ENCODE data around the gene PYY. TPM values are rescaled to one million over a fixed set of nuclear protein-coding genes. Genes with fewer than 3 reads are reported as not detected.

Gene PYY
- total and polyA plus RNA-seq, 5 donors: not detected

GRCh38 chr17:43913584-43913983 lies 40.2 kb downstream of the PYY start:
- Histone ChIP-seq H3K27me3 (ENCODE audit: control insufficient read depth, insufficient read depth) (no peaks in the 10 kb centered on the region), H3K4me1 (ENCODE audit: control insufficient read depth, insufficient read depth, low read length) (no peaks in the 10 kb centered on the region), H3K9me3 (ENCODE audit: control insufficient read depth, low read length) (no peaks in the 10 kb centered on the region), H3K4me3 (ENCODE audit: low read length) (no peak overlapping the region), H3K27ac (ENCODE audit: low read length) (no peak overlapping the region)
- intact Hi-C loops (cut with DNase I): no loop called here
- WGBS: 80% methylated on average over 6 of the region's 6 CpGs
- ATAC-seq: no peak
- DNase-seq: no peak

DNA sequence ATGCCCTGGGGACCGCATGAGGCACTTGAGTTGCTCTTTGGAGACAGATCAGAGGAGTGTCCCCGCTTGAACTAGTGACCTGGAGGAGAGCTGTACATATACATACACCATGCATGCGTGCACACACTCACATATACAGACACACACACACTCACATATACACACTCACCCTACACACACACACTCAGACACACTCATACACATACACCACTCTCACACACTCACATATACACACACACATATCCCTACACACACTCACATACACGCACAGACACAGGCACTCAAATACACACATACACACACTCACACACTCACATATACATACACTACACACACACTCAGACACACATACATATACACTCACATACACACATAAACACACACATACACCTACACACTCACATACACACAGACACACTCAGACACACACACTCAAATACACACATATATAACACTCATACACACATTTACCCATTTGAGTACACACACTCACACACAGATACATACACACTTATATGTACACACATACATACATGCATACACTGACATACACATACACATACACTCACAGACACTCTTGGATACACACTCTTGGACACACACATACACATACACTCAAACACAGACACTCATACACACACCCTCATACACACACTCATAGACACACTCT lies 41.0 kb downstream of the PYY start:
- no peak for DNase-seq
- Histone ChIP-seq H3K27me3 (ENCODE audit: control insufficient read depth, insufficient read depth) (no peaks in the 10 kb centered on the region), H3K4me1 (ENCODE audit: control insufficient read depth, insufficient read depth, low read length) (no peaks in the 10 kb centered on the region), H3K27ac (ENCODE audit: low read length) (no peak overlapping the region), H3K4me3 (ENCODE audit: low read length) (no peak overlapping the region), H3K9me3 (ENCODE audit: control insufficient read depth, low read length) (no peaks in the 10 kb centered on the region)
- no peak for ATAC-seq
- WGBS: 55% methylated on average over 4 of the region's 4 CpGs
- intact Hi-C loops (cut with DNase I): no loop called here

GRCh38 chr17:43911904-43912303 lies 41.8 kb downstream of the PYY start:
- Histone ChIP-seq H3K27me3 (ENCODE audit: control insufficient read depth, insufficient read depth) (no peaks in the 10 kb centered on the region), H3K4me3 (ENCODE audit: low read length) (no peak overlapping the region), H3K27ac (ENCODE audit: low read length) (no peak overlapping the region), H3K9me3 (ENCODE audit: control insufficient read depth, low read length) (no peaks in the 10 kb centered on the region), H3K4me1 (ENCODE audit: control insufficient read depth, insufficient read depth, low read length) (no peaks in the 10 kb centered on the region)
- 38% methylated on average over 8 of the region's 8 CpGs for WGBS
- DNase-seq: peak; percentile 55 to 88 (median 82)
- intact Hi-C loops (cut with DNase I): no loop called here
- ATAC-seq: peak; percentile 34 to 58

GRCh38 chr17:43909537-43910231 lies 44.1 kb downstream of the PYY start:
- ATAC-seq (no peak), DNase-seq (no peak)
- H3K27ac ChIP-seq (ENCODE audit: low read length): no peak overlapping the region
- H3K4me1 ChIP-seq (ENCODE audit: control insufficient read depth, insufficient read depth, low read length): peaks cover 5% of the 10 kb centered on the region
- intact Hi-C loops (cut with DNase I): no loop called here
- H3K27me3 ChIP-seq (ENCODE audit: control insufficient read depth, insufficient read depth): no peaks in the 10 kb centered on the region
- no peaks in the 10 kb centered on the region for H3K9me3 ChIP-seq (ENCODE audit: control insufficient read depth, low read length)
- WGBS: 58% methylated on average over 7 of the region's 7 CpGs
- no peak overlapping the region for H3K4me3 ChIP-seq (ENCODE audit: low read length)

DNA sequence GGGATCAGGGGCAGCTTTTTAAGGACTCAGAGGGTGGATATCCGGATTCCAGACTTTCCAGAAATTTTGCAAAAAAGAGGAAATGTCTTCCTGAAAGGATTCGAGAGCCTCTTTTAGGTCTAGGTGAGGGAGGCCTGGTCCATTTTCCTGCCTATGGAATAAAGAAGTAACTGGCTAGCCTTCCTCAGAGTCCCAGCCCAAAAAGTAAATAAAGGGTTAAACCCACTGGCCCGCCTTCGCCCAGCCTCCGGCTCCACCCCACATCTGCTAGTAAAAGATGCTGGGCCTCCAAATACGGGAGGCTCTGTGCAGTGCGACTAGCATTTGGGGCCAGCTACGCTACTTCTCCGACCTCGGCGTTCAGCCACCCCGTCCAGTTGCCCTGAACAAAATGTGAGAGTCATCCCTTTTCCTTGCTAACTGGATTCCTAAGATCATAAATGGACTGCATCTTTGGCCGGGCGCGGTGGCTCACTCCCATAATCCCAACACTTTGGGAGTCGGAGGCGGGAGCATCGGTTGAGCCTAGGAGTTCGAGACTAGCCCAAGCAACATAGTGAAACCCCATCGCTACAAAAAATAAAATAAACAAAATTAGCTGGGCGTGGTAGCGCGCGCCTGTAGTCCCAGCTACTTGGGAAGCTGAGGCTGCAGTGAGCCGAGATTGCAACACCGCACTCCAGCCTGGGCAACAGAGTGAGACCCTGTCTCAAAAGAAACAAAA lies 45.6 kb downstream of the PYY start:
- Histone ChIP-seq H3K27me3 (ENCODE audit: control insufficient read depth, insufficient read depth) (no peaks in the 10 kb centered on the region), H3K4me1 (ENCODE audit: control insufficient read depth, insufficient read depth, low read length) (peaks cover 5% of the 10 kb centered on the region), H3K4me3 (ENCODE audit: low read length) (peak overlapping the region; percentile 74), H3K27ac (ENCODE audit: low read length) (peak overlapping the region; percentile 58), H3K9me3 (ENCODE audit: control insufficient read depth, low read length) (no peaks in the 10 kb centered on the region)
- ATAC-seq (peak; percentile 72 to 76), DNase-seq (peak; percentile 74 to 90 (median 87))
- intact Hi-C loops (cut with DNase I): no loop called here
- 19% methylated on average over 26 of the region's 26 CpGs for WGBS

GRCh38 chr17:43907425-43907981 lies 46.2 kb downstream of the PYY start, which contains the start of gene MPP2:
Gene MPP2 (minus strand): TSS chr17:43907536. CDS start chr17:43904460, 3,076 bp downstream.
- Histone ChIP-seq H3K27ac (ENCODE audit: low read length) (peak within 1 kb of the TSS; percentile 58), H3K27me3 (ENCODE audit: control insufficient read depth, insufficient read depth) (no peaks in the 10 kb centered on the region), H3K4me3 (ENCODE audit: low read length) (peak within 1 kb of the TSS; percentile 74), H3K4me1 (ENCODE audit: control insufficient read depth, insufficient read depth, low read length) (peaks cover 5% of the 10 kb centered on the region), H3K9me3 (ENCODE audit: control insufficient read depth, low read length) (no peaks in the 10 kb centered on the region)
- WGBS: under 1% methylated on average over 36 of the region's 36 CpGs
- intact Hi-C loops (cut with DNase I): no loop called here
- ATAC-seq: peak; percentile 74 to 77
- peak; percentile 68 to 89 (median 88) for DNase-seq

GRCh38 chr17:43906951-43907424 lies 46.8 kb downstream of the PYY start:
- no peak for DNase-seq
- intact Hi-C loops (cut with DNase I): no loop called here
- H3K27ac ChIP-seq (ENCODE audit: low read length): peak overlapping the region; percentile 58
- no peaks in the 10 kb centered on the region for H3K9me3 ChIP-seq (ENCODE audit: control insufficient read depth, low read length)
- H3K4me1 ChIP-seq (ENCODE audit: control insufficient read depth, insufficient read depth, low read length): peaks cover 5% of the 10 kb centered on the region
- no peaks in the 10 kb centered on the region for H3K27me3 ChIP-seq (ENCODE audit: control insufficient read depth, insufficient read depth)
- WGBS: under 1% methylated on average over 29 of the region's 29 CpGs
- peak overlapping the region; percentile 74 for H3K4me3 ChIP-seq (ENCODE audit: low read length)
- peak; percentile 11 to 13 for ATAC-seq

- peaks cover 5% of the 10 kb centered on the region for H3K4me1 ChIP-seq (ENCODE audit: control insufficient read depth, insufficient read depth, low read length)
- 5% methylated on average over 37 of the region's 37 CpGs for WGBS
These were observed 47.5 kb downstream of the PYY start for GRCh38 chr17:43905985-43906852.

DNA sequence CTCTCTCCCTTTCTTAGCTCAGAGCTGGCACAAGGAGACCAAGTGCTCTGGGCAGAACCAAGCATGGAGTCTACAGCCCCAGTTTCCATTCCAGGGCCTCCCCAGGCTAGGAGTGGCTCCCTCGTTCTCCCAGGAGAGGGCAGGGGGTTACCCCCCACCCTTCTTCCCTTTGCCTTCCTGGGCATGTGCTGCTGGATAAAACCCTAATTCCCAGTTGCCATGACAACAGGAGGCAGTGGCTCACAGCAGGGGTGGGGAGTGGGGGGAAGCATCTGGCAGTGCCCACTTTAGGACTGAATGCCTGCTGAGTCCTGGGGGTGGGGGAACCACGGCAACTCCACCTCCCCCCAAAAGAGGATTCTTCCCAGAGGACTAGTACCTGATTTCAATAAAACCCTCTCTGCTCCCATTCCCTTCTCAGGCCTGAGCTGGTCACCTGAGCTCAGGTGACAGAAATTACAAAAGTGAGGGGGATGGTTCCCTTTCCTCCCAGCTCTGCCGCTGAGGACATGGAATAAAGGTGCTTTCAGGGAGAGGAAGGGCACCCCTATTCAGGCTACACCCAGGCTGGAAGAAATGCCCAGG lies 48.2 kb downstream of the PYY start:
- Histone ChIP-seq H3K4me1 (ENCODE audit: control insufficient read depth, insufficient read depth, low read length) (peaks cover 5% of the 10 kb centered on the region), H3K27ac (ENCODE audit: low read length) (no peak overlapping the region), H3K9me3 (ENCODE audit: control insufficient read depth, low read length) (no peaks in the 10 kb centered on the region), H3K4me3 (ENCODE audit: low read length) (peak overlapping the region; percentile 74), H3K27me3 (ENCODE audit: control insufficient read depth, insufficient read depth) (no peaks in the 10 kb centered on the region)
- WGBS: 46% methylated on average over 3 of the region's 3 CpGs
- intact Hi-C loops (cut with DNase I): no loop called here
- ATAC-seq (no peak), DNase-seq (no peak)

More at GRCh38 chr17:43905985-43906852, 47.5 kb downstream of the PYY start:
- Histone ChIP-seq H3K27ac (ENCODE audit: low read length) (no peak overlapping the region), H3K4me3 (ENCODE audit: low read length) (peak overlapping the region; percentile 74), H3K27me3 (ENCODE audit: control insufficient read depth, insufficient read depth) (no peaks in the 10 kb centered on the region), H3K9me3 (ENCODE audit: control insufficient read depth, low read length) (no peaks in the 10 kb centered on the region)
- intact Hi-C loops (cut with DNase I): no loop called here
- DNase-seq (peak; percentile 80 to 91 (median 88)), ATAC-seq (peak; percentile 76 to 79)

Measured in right cardiac atrium (tissue), 5 donors.